Kidney (tissue), 14 donors: Measurements from ENCODE around the gene AJM1. TPM values are rescaled to one million over a fixed set of nuclear protein-coding genes. Genes with fewer than 3 reads are reported as not detected.
"Not testable (repeated sequence)": the region's sequence is repeated elsewhere in the genome, so short reads cannot be mapped to it uniquely, and the experiment has no call there.

Experiments used
- DNase-seq, 5 donors: peaks; one replicate each; pipeline ENCODE4 v3.0.0-alpha.2; 2013 to 2020
- FAIRE-seq: peaks from 2 replicates; lab custom pipeline; 2012; peaks lifted over from hg19 to GRCh38; lab: Jason Lieb, UNC
- H3K27ac ChIP-seq, 2 donors: one replicate each; pipeline ENCODE4 v1.7.0; 2013; ENCODE audit warnings: low read depth in 2 of 2, low read length in 2 of 2, inconsistent platforms in 1 of 2
- H3K27me3 ChIP-seq: one replicate; pipeline ENCODE4 v1.7.1; 2013; ENCODE audit warnings: low read length, inconsistent platforms; ENCODE audit not compliant: control insufficient read depth, insufficient read depth
- H3K36me3 ChIP-seq, 3 donors: one replicate each; pipeline versions ENCODE4 v1.7.0 to v1.7.1; 2013; ENCODE audit warnings: low read length in 3 of 3, control low read depth in 1 of 3, inconsistent platforms in 1 of 3; ENCODE audit not compliant: insufficient read depth in 3 of 3, control insufficient read depth in 2 of 3
- H3K4me1 ChIP-seq, 3 donors: one replicate each; pipeline versions ENCODE4 v1.7.0 to v1.7.1; 2013; ENCODE audit warnings: low read length in 3 of 3, inconsistent platforms in 1 of 3, low read depth in 1 of 3; ENCODE audit not compliant: control insufficient read depth in 2 of 3, insufficient read depth in 2 of 3
- H3K4me3 ChIP-seq, 3 donors: one replicate each; pipeline versions ENCODE4 v1.7.0 to v1.8.1; 2013; ENCODE audit warnings: low read length in 3 of 3, control low read depth in 1 of 3, inconsistent platforms in 1 of 3
- H3K9ac ChIP-seq, 3 donors: one replicate each; pipeline versions ENCODE4 v1.7.0 to v1.7.1; 2013; ENCODE audit warnings: low read length in 3 of 3, control low read depth in 1 of 3, inconsistent platforms in 1 of 3
- H3K9me3 ChIP-seq, 3 donors: one replicate each; pipeline versions ENCODE4 v1.7.0 to v1.7.1; 2013; ENCODE audit warnings: low read length in 3 of 3, control low read depth in 1 of 3, inconsistent platforms in 1 of 3; ENCODE audit not compliant: control insufficient read depth in 2 of 3, insufficient read depth in 1 of 3
- intact Hi-C: fragments of 100-400 bp; cut with DNase I; formaldehyde crosslinking; loops from one replicate; pipeline ENCODE4 v1.11.1; 2022
- polyA plus RNA-seq: library from polyadenylated mRNA; stranded (reverse); fragments of 350-450 nt; fragmentation: Illumina TruSeq; extraction: RNeasy Lipid Tissue Mini Kit (QIAGEN cat#74804); gene quantifications from one replicate; pipeline ENCODE4 v1.2.3, GENCODE V29; 2014; ENCODE audit warnings: low read depth, low replicate concordance; ENCODE audit not compliant: insufficient read depth
- total RNA-seq: library from RNA; stranded (reverse); fragmentation: NEBNext Ultra II Directional; extraction: Animal tissue kit (Norgen Biotek cat#: 25700); gene quantifications from one replicate; pipeline ENCODE4 v1.2.1, GENCODE V29; 2021
- TF ChIP-seq, protein P1 (sequence below): IDR thresholded peaks from 3 replicates; pipeline ENCODE4 v1.5.1; 2012; ENCODE audit warnings: mild to moderate bottlenecking, moderate library complexity, borderline replicate concordance; ENCODE audit not compliant: insufficient read depth; ENCODE audit errors: extremely low read depth
- donor health status: control.
- donor health status: control.
- donor health status: control.
- donor health status: control.
- donor health status: control.
- donor health status: DM: yes; HTN: yes; CAD: no.
- donor health status: Normal renal cell carcinoma (clear cell type).

The AJM1 gene
- total and polyA plus RNA-seq, 2 donors from 2014 or later, result 2.5 to 5.3 TPM

- no peaks in the 10 kb centered on the region for H3K27me3 ChIP-seq
- no peaks in the 10 kb centered on the region for H3K9me3 ChIP-seq
- intact Hi-C loops, result no loop called here
- no peak for FAIRE-seq
- DNase-seq, result peak in 2 of 5 donors; percentile 43 to 46
- H3K4me1 ChIP-seq, result peaks cover 0 to 25% (median 6%) of the 10 kb centered on the region in 3 donors
- peaks cover 0 to 5% (median 0%) of the 10 kb centered on the region in 3 donors for H3K36me3 ChIP-seq
- H3K4me3 ChIP-seq, result no peak overlapping the region
- H3K27ac ChIP-seq, result no peak overlapping the region
- no peak overlapping the region for H3K9ac ChIP-seq
- TF ChIP-seq, protein P1, sequence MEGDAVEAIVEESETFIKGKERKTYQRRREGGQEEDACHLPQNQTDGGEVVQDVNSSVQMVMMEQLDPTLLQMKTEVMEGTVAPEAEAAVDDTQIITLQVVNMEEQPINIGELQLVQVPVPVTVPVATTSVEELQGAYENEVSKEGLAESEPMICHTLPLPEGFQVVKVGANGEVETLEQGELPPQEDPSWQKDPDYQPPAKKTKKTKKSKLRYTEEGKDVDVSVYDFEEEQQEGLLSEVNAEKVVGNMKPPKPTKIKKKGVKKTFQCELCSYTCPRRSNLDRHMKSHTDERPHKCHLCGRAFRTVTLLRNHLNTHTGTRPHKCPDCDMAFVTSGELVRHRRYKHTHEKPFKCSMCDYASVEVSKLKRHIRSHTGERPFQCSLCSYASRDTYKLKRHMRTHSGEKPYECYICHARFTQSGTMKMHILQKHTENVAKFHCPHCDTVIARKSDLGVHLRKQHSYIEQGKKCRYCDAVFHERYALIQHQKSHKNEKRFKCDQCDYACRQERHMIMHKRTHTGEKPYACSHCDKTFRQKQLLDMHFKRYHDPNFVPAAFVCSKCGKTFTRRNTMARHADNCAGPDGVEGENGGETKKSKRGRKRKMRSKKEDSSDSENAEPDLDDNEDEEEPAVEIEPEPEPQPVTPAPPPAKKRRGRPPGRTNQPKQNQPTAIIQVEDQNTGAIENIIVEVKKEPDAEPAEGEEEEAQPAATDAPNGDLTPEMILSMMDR, result no peak
These were observed 40.0 kb upstream of the AJM1 start for GRCh38 chr9:136802321-136802720.

DNA sequence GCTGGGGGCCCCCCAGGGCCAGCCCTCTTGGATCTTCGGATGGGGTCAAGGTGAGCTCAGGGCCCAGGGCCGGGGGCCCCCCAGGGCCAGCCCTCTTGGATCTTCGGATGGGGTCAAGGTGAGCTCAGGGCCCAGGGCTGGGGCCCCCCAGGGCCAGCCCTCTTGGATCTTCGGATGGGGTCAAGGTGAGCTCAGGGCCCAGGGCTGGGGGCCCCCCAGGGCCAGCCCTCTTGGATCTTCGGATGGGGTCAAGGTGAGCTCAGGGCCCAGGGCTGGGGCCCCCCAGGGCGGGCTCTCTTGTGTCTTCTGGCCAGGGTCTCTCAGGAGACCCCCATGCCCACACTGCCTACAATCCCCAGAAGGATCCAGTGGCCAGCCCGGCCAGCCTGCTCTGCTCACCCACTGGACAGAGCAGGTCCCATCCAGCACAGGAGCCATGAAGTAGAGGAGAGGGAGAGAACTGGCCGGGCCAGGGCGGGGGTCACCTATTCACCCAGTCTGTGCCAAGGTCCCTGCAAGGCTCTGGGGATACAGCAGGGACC lies 39.2 kb upstream of the AJM1 start:
- H3K9me3 ChIP-seq, H3K36me3 ChIP-seq, H3K4me3 ChIP-seq, H3K9ac ChIP-seq, H3K27ac ChIP-seq, H3K27me3 ChIP-seq, FAIRE-seq, intact Hi-C loops: not testable (repeated sequence)
- H3K4me1 ChIP-seq, result peaks cover 0 to 25% (median 6%) of the 10 kb centered on the region in 3 donors
- DNase-seq, result peak in 2 of 5 donors; percentile 45 to 58

- intact Hi-C loops, result no loop called here
- no peak overlapping the region for H3K9ac ChIP-seq
- DNase-seq (peak in 2 of 5 donors; percentile 36 to 65), FAIRE-seq (no peak)
- no peaks in the 10 kb centered on the region for H3K27me3 ChIP-seq
- no peaks in the 10 kb centered on the region for H3K9me3 ChIP-seq
- no peak overlapping the region for H3K27ac ChIP-seq
- peaks cover 0 to 24% (median 6%) of the 10 kb centered on the region in 3 donors for H3K4me1 ChIP-seq
- no peak overlapping the region for H3K4me3 ChIP-seq
- H3K36me3 ChIP-seq, result peaks cover 0 to 5% (median 0%) of the 10 kb centered on the region in 3 donors
- TF ChIP-seq, protein P1, result no peak
These were observed 38.4 kb upstream of the AJM1 start for GRCh38 chr9:136803551-136804508.

- intact Hi-C loops, result no loop called here
- peaks cover 0 to 20% (median 6%) of the 10 kb centered on the region in 3 donors for H3K4me1 ChIP-seq
These were observed 37.6 kb upstream of the AJM1 start for GRCh38 chr9:136804509-136805206.

More at GRCh38 chr9:136804509-136805206, 37.6 kb upstream of the AJM1 start:
- Histone ChIP-seq H3K9ac (no peak overlapping the region), H3K9me3 (no peaks in the 10 kb centered on the region), H3K4me3 (no peak overlapping the region), H3K27ac (no peak overlapping the region), H3K36me3 (peaks cover 0 to 5% (median 0%) of the 10 kb centered on the region in 3 donors), H3K27me3 (no peaks in the 10 kb centered on the region)
- peak in 2 of 5 donors; percentile 48 to 76 for DNase-seq
- no peak for FAIRE-seq
- TF ChIP-seq, protein P1, result no peak
